Measurements from ENCODE around the gene MYH11.

- TF ChIP-seq CTCF (IDR thresholded peaks at IDR 0.05; ENCODE audit: low read depth, low read length) (no peak), POLR2A (IDR thresholded peaks at IDR 0.05; ENCODE audit: extremely low read depth, insufficient read length) (no peak), MYC (IDR thresholded peaks at IDR 0.05; ENCODE audit: low read depth, low read length) (no peak), MAX (IDR thresholded peaks at IDR 0.05; ENCODE audit: low read depth, low read length) (no peak)
These were observed 22.3 kb downstream of the MYH11 start for GRCh38 chr16:15834502-15834901.
